SK-N-SH (cell line): Measurements from ENCODE around the gene FGF8. TPM values are rescaled to one million over a fixed set of nuclear protein-coding genes. Genes with fewer than 3 reads are reported as not detected.

Experiments
- CTCF ChIA-PET: fragments of 300-600, 350-600 bp; formaldehyde crosslinking; extraction: SDS; loops from one replicate; lab custom pipeline; 2021; lab: Yijun Ruan, JAX
- POLR2A ChIA-PET: fragments of 350-600 bp; sonication (Branson Sonifier 250); formaldehyde crosslinking; extraction: SDS; loops from one replicate; lab custom pipeline; 2020; ENCODE audit warnings: antibody characterized with exemption, inconsistent platforms; lab: Yijun Ruan, JAX
- DNase-seq: peaks from one replicate; pipeline ENCODE4 v3.0.0; 2012
- H2AFZ ChIP-seq: fragments of 200-600 bp; sonication (generic); 2 replicates; pipeline ENCODE4 v1.8.1; 2016; ENCODE audit warnings: antibody characterized with exemption, mild to moderate bottlenecking, low read depth
- H3F3A ChIP-seq: fragments of 200-600 bp; sonication (generic); replicated peaks from 2 replicates; pipeline ENCODE3; 2016; ENCODE audit warnings: antibody characterized with exemption, mild to moderate bottlenecking; ENCODE audit not compliant: insufficient read depth
- H3K27ac ChIP-seq, 2 experiments: fragments of 200-500 bp in 1 of 2; fragments of 200-600 bp in 1 of 2; sonication (Bioruptor generic) in 1 of 2; sonication (generic), shearing (Covaris generic) in 1 of 2; 2 replicates each; pipeline versions ENCODE4 v1.5.1 to v1.6.1; 2014 to 2016; ENCODE audit warnings: low read depth in 2 of 2, inconsistent platforms in 1 of 2, low read length in 1 of 2, mild to moderate bottlenecking in 1 of 2, mixed read lengths in 1 of 2
- H3K27me3 ChIP-seq: fragments of 200-600 bp; sonication (generic), shearing (Covaris generic); 2 replicates; pipeline ENCODE4 v1.6.1; 2016; ENCODE audit warnings: mixed run types; ENCODE audit not compliant: insufficient read depth
- H3K36me3 ChIP-seq, 2 experiments: fragments of 200-500 bp in 1 of 2; fragments of 200-600 bp in 1 of 2; sonication (Bioruptor generic) in 1 of 2; sonication (generic) in 1 of 2; replicated peaks in 1 of 2; 2 replicates each; pipeline versions ENCODE3 to v1.5.1; 2014 to 2016; ENCODE audit warnings: low read length in 1 of 2, mild to moderate bottlenecking in 1 of 2; ENCODE audit not compliant: insufficient read depth in 2 of 2, control insufficient read depth in 1 of 2
- H3K4me1 ChIP-seq, 2 experiments: fragments of 200-500 bp in 1 of 2; fragments of 200-600 bp in 1 of 2; sonication (Bioruptor generic) in 1 of 2; sonication (generic), shearing (Covaris generic) in 1 of 2; 2 replicates each; pipeline versions ENCODE4 v1.5.1 to v1.6.1; 2014 to 2016; ENCODE audit warnings: low read depth in 1 of 2, low read length in 1 of 2, mixed run types in 1 of 2; ENCODE audit not compliant: insufficient read depth in 2 of 2, control insufficient read depth in 1 of 2
- H3K4me2 ChIP-seq: fragments of 200-600 bp; sonication (generic), shearing (Covaris generic); 2 replicates; pipeline ENCODE4 v1.6.1; 2017; ENCODE audit warnings: mixed run types
- H3K4me3 ChIP-seq, 2 experiments: fragments of 200-500 bp in 1 of 2; fragments of 200-600 bp in 1 of 2; sonication (Bioruptor generic) in 1 of 2; sonication (generic), shearing (Covaris generic) in 1 of 2; 2 replicates each; pipeline versions ENCODE4 v1.5.1 to v1.8.1; 2014 to 2016; ENCODE audit warnings: low read depth in 2 of 2, inconsistent platforms in 1 of 2, low read length in 1 of 2, mild to moderate bottlenecking in 1 of 2, mixed read lengths in 1 of 2, moderate library complexity in 1 of 2
- H3K79me2 ChIP-seq: fragments of 200-600 bp; sonication (generic); 2 replicates; pipeline ENCODE4 v1.8.1; 2017; ENCODE audit warnings: mild to moderate bottlenecking; ENCODE audit not compliant: insufficient read depth
- H3K9ac ChIP-seq: fragments of 200-600 bp; sonication (generic); 2 replicates; pipeline ENCODE4 v1.6.1; 2017; ENCODE audit warnings: mixed run types
- H3K9me2 ChIP-seq: fragments of 200-600 bp; sonication (generic); 2 replicates; pipeline ENCODE4 v1.6.1; 2017; ENCODE audit warnings: mixed run types
- H3K9me3 ChIP-seq: fragments of 200-600 bp; sonication (generic); 2 replicates; pipeline ENCODE4 v1.6.1; 2017; ENCODE audit warnings: mixed run types, mild to moderate bottlenecking, moderate library complexity
- H4K20me1 ChIP-seq: fragments of 200-600 bp; sonication (generic); 2 replicates; pipeline ENCODE4 v1.6.1; 2017; ENCODE audit warnings: mild to moderate bottlenecking, mixed run types; ENCODE audit not compliant: insufficient read depth
- ELF1 ChIP-seq: IDR thresholded peaks from 2 replicates; pipeline ENCODE4 v1.4.0; 2012
- EZH2phosphoT487 ChIP-seq: fragments of 200-600 bp; sonication (generic); IDR thresholded peaks from 2 replicates; pipeline ENCODE4 v1.6.1; 2017; ENCODE audit warnings: low read depth, mixed run types, mild to moderate bottlenecking, antibody characterized with exemption, moderate library complexity, borderline replicate concordance
- FOSL2 ChIP-seq: IDR thresholded peaks from 2 replicates; pipeline ENCODE4 v1.4.0; 2012; ENCODE audit warnings: low read depth, mild to moderate bottlenecking, moderate library complexity, borderline replicate concordance
- FOXJ3 ChIP-seq: sonication (generic); formaldehyde crosslinking; IDR thresholded peaks from 2 replicates; pipeline ENCODE4 v1.5.1; 2020; ENCODE audit warnings: mild to moderate bottlenecking, missing genetic modification reagents
- FOXM1 ChIP-seq: IDR thresholded peaks from 2 replicates; pipeline ENCODE4 v1.4.0; 2012; ENCODE audit warnings: low read depth, mild to moderate bottlenecking
- GATA2 ChIP-seq: sonication (generic); formaldehyde crosslinking; IDR thresholded peaks from 2 replicates; pipeline ENCODE4 v1.5.0; 2020; ENCODE audit warnings: mild to moderate bottlenecking, missing genetic modification reagents
- JUND ChIP-seq: IDR thresholded peaks from 2 replicates; pipeline ENCODE4 v1.4.0; 2012
- MEF2A ChIP-seq: IDR thresholded peaks from 2 replicates; pipeline ENCODE4 v1.4.0; 2012; ENCODE audit warnings: low read depth, borderline replicate concordance
- NFIC ChIP-seq: IDR thresholded peaks from 2 replicates; pipeline ENCODE4 v1.4.0; 2012; ENCODE audit warnings: borderline replicate concordance
- REST ChIP-seq: IDR thresholded peaks from 2 replicates; pipeline ENCODE4 v1.6.1; 2012; ENCODE audit warnings: mild to moderate bottlenecking, low read depth, low read length, moderate library complexity
- RXRA ChIP-seq: IDR thresholded peaks from 2 replicates; pipeline ENCODE4 v1.4.0; 2012; ENCODE audit warnings: low read depth, mild to moderate bottlenecking, borderline replicate concordance
- TAF1 ChIP-seq: IDR thresholded peaks from 2 replicates; pipeline ENCODE4 v1.6.1; 2012; ENCODE audit warnings: low read depth, mild to moderate bottlenecking, low read length, moderate library complexity, borderline replicate concordance
- TCF12 ChIP-seq: IDR thresholded peaks from 2 replicates; pipeline ENCODE4 v1.4.0; 2012
- TEAD4 ChIP-seq: IDR thresholded peaks from 2 replicates; pipeline ENCODE4 v1.4.0; 2012; ENCODE audit warnings: mild to moderate bottlenecking, borderline replicate concordance; ENCODE audit not compliant: insufficient read depth
- USF1 ChIP-seq: IDR thresholded peaks from 2 replicates; pipeline ENCODE4 v1.4.0; 2012; ENCODE audit warnings: low read depth, borderline replicate concordance
- USF2 ChIP-seq: fragments of 150-350 bp; IDR thresholded peaks from 2 replicates; pipeline ENCODE4 v1.6.1; 2017; ENCODE audit warnings: antibody characterized with exemption, low read length, low read depth, borderline replicate concordance
- YY1 ChIP-seq: IDR thresholded peaks from 2 replicates; pipeline ENCODE4 v1.4.0; 2012; ENCODE audit warnings: low read depth, mild to moderate bottlenecking
- ZBTB33 ChIP-seq: IDR thresholded peaks from 2 replicates; pipeline ENCODE4 v1.4.0; 2012; ENCODE audit warnings: low read depth, borderline replicate concordance
- WGBS: methylation state at CpG from one replicate; pipeline ENCODE4 v1.1.6; 2017; ENCODE audit warnings: low lambda C conversion rate; 5-methylcytosine and 5-hydroxymethylcytosine counted together
- polyA plus RNA-seq, 3 experiments: library from polyadenylated mRNA; depleted of rRNA; stranded (reverse); fragments of >200 nt; gene quantifications; 2 replicates each; pipeline ENCODE4 v1.2.3, GENCODE V29; 2012

FGF8 gene
- polyA plus RNA-seq, 1 of the 3 experiments (the other 2 are of a cell fraction) = not detected

- peaks cover 7% of the 10 kb centered on the region for H3K79me2 ChIP-seq
- H3K4me2 ChIP-seq = no peak overlapping the region
- H3K27ac ChIP-seq = no peak overlapping the region
- H3F3A ChIP-seq = peaks cover 22% of the 10 kb centered on the region
- H3K36me3 ChIP-seq = peaks cover 13 to 14% of the 10 kb centered on the region in 2 experiments
- H3K9ac ChIP-seq = no peak overlapping the region
- no peak for TF ChIP-seq FOSL2
- no peak for TF ChIP-seq TCF12
- no peak for TF ChIP-seq JUND
- no peak for TF ChIP-seq REST
- no peak for TF ChIP-seq GATA2 (CRISPR knock-in tag)
- TF ChIP-seq RXRA = no peak
- TF ChIP-seq YY1 = no peak
- TF ChIP-seq FOXJ3 (CRISPR knock-in tag) = no peak
- no peak for TF ChIP-seq FOXM1
- no peak for TF ChIP-seq NFIC
- TF ChIP-seq USF1 = no peak
- POLR2A ChIA-PET = no interaction called here
- CTCF ChIA-PET = interaction anchor here (0.6 to 11.7 kb wide), 27 partner anchors 8 to 619 kb away, joined by 3 to 297 read pairs (median 6); partner anchors contain the start of genes DPCD and POLL
- H3K4me3 ChIP-seq = no peak overlapping the region; a peak in 1 of 4 replicates
- H3K9me2 ChIP-seq = no peaks in the 10 kb centered on the region
- H3K27me3 ChIP-seq = no peaks in the 10 kb centered on the region
- H4K20me1 ChIP-seq = peaks cover 14% of the 10 kb centered on the region; the same call in 1 of the 2 replicates
- no peaks in the 10 kb centered on the region for H3K9me3 ChIP-seq
- peak; percentile 30 for DNase-seq
- peaks cover 8 to 23% of the 10 kb centered on the region in 2 experiments; a peak in 3 of 4 replicates for H3K4me1 ChIP-seq
- 85% methylated on average over 10 of the region's 17 CpGs for WGBS
- no peak overlapping the region for H2AFZ ChIP-seq
Observed at GRCh38 chr10:101780187-101780817, 4.4 kb upstream of the FGF8 start.

GRCh38 chr10:101779544-101780186 lies 3.8 kb upstream of the FGF8 start:
- peaks cover 7% of the 10 kb centered on the region for H3K79me2 ChIP-seq
- 91% methylated on average over 48 of the region's 51 CpGs for WGBS
- POLR2A ChIA-PET = no interaction called here
- H3F3A ChIP-seq = peaks cover 16% of the 10 kb centered on the region
- no peak overlapping the region; a peak in 1 of 4 replicates for H3K4me3 ChIP-seq
- H3K9ac ChIP-seq = no peak overlapping the region
- no peak overlapping the region for H2AFZ ChIP-seq
- H4K20me1 ChIP-seq = peaks cover 11% of the 10 kb centered on the region; the same call in 1 of the 2 replicates
- H3K9me3 ChIP-seq = no peaks in the 10 kb centered on the region
- peaks cover 6 to 10% of the 10 kb centered on the region in 2 experiments for H3K36me3 ChIP-seq
- H3K9me2 ChIP-seq = no peaks in the 10 kb centered on the region
- no peaks in the 10 kb centered on the region for H3K27me3 ChIP-seq
- no peak overlapping the region for H3K4me2 ChIP-seq
- DNase-seq = peak; percentile 51
- no peak overlapping the region for H3K27ac ChIP-seq
- CTCF ChIA-PET = interaction anchor here (0.7 to 11.7 kb wide), 11 partner anchors 7 to 567 kb away, joined by 3 to 297 read pairs (median 14); partner anchors contain the start of genes DPCD and POLL
- H3K4me1 ChIP-seq = peaks cover 8 to 23% of the 10 kb centered on the region in 2 experiments; a peak in 3 of 4 replicates
- no peak for TF ChIP-seq FOSL2
- TF ChIP-seq MEF2A = no peak
- TF ChIP-seq TEAD4 = no peak
- no peak for TF ChIP-seq FOXM1
- no peak for TF ChIP-seq ELF1
- no peak for TF ChIP-seq TCF12
- no peak for TF ChIP-seq EZH2phosphoT487
- no peak for TF ChIP-seq TAF1
- TF ChIP-seq USF2 = no peak
- TF ChIP-seq ZBTB33 = no peak
- TF ChIP-seq GATA2 (CRISPR knock-in tag) = no peak
